GM10248 (cell line): Measurements from ENCODE around the gene UFD1.

Experiments
- CTCF ChIA-PET: fragments of 300-600 bp; sonication (Branson Sonifier 250); formaldehyde crosslinking; extraction: SDS; loops from one replicate; lab custom pipeline; 2021; ENCODE audit warnings: antibody characterized with exemption; lab: Yijun Ruan, JAX
- POLR2A ChIA-PET: fragments of 350-650 bp; sonication (Branson Sonifier 250); formaldehyde crosslinking; extraction: SDS; loops from one replicate; lab custom pipeline; 2020; ENCODE audit warnings: antibody characterized with exemption; lab: Yijun Ruan, JAX
- DNase-seq: peaks from one replicate; pipeline ENCODE4 v3.0.0; 2012; ENCODE audit errors: extremely low spot score
- TF ChIP-seq, protein P1 (sequence below): IDR thresholded peaks from 2 replicates; pipeline ENCODE4 v1.5.1; 2012; ENCODE audit warnings: mild to moderate bottlenecking, low read depth; ENCODE audit errors: extremely low read depth, missing control alignments, control extremely low read depth

Gene UFD1

DNA sequence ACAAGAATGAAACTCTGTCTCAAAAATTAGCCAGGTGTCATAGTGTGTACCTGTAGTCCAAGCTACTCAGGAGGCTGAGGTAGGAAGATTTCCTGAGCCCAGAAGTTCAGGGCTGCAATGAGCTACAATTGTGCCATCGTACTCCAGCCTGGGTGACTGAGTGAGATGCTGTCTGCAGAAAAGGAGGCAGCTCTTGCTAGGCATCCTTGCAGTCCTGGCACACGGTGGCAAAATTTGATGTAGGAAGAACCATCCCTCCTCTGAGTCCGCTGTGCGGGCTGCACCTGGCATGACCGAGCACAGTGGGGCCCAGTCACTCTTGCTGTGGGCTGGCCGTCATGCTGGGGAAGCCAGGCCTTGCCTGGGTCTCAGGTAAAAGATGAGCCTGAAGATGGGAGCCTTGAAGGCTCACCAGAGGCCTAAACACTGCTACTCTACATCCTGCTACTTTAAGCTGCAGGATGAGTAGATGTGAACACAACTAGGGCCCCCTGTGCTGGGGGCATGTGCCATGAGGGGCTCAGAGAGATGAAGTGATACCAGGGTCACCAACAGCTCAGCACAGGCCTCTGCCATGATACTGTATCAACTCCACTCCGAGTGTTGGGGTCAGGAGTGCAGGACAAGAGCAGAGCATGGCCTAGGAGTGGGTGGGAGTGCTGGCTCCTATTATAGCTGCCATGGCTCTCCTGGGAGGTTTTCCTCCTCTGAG, 19.3 kb upstream of the UFD1 start:
- ChIA-PET CTCF (interaction anchor here (0.9 to 1.6 kb wide), 2 partner anchors 37 to 132 kb away, joined by 3 to 4 read pairs; no protein-coding TSS in a partner anchor), POLR2A (no interaction called here)
- TF ChIP-seq, protein P1, sequence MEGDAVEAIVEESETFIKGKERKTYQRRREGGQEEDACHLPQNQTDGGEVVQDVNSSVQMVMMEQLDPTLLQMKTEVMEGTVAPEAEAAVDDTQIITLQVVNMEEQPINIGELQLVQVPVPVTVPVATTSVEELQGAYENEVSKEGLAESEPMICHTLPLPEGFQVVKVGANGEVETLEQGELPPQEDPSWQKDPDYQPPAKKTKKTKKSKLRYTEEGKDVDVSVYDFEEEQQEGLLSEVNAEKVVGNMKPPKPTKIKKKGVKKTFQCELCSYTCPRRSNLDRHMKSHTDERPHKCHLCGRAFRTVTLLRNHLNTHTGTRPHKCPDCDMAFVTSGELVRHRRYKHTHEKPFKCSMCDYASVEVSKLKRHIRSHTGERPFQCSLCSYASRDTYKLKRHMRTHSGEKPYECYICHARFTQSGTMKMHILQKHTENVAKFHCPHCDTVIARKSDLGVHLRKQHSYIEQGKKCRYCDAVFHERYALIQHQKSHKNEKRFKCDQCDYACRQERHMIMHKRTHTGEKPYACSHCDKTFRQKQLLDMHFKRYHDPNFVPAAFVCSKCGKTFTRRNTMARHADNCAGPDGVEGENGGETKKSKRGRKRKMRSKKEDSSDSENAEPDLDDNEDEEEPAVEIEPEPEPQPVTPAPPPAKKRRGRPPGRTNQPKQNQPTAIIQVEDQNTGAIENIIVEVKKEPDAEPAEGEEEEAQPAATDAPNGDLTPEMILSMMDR, result no peak
- no peak for DNase-seq

DNA sequence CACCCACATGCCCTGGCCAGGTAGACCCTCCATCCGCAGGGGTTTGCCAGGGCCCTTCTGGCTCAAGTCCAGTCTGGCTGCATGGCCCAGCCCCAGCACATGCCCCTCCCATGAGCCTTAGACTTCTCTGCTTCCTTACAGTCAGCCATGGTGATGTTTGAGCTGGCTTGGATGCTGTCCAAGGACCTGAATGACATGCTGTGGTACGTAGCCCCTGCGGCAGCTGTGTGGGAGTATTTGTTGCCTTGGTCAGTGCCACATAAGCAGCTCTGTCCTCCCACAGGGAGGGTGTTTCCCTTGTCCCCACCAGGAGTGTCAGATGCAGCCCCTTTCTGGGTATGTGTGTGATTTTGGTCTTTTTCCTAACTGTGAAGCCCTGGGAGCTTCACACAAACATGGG, 18.3 kb upstream of the UFD1 start:
- ChIA-PET CTCF (interaction anchor here (1.6 kb wide), 1 partner anchor 133 kb away, joined by 4 read pairs; no protein-coding TSS in a partner anchor), POLR2A (no interaction called here)
- TF ChIP-seq, protein P1, result no peak
- DNase-seq, result no peak

DNA sequence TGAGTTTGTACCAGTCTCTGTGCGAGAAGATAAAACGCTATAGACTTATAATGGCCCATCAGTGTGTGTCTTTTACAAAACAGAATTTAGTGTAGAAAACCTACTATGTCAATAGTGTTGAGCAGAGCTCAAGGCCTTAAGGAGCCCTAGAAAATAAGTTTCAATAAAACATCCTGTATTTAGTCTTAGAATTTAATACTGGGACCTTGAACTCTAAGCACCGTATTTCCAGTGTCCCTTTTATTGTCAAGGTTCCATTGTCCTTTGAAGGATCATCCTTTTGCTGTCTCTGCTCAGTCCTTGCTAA, 17.3 kb upstream of the UFD1 start:
- ChIA-PET CTCF (interaction anchor here (0.9 to 1.1 kb wide), 4 partner anchors 10 to 134 kb away, joined by 3 read pairs; no protein-coding TSS in a partner anchor), POLR2A (no interaction called here)
- TF ChIP-seq, protein P1, result no peak
- DNase-seq, result no peak

DNA sequence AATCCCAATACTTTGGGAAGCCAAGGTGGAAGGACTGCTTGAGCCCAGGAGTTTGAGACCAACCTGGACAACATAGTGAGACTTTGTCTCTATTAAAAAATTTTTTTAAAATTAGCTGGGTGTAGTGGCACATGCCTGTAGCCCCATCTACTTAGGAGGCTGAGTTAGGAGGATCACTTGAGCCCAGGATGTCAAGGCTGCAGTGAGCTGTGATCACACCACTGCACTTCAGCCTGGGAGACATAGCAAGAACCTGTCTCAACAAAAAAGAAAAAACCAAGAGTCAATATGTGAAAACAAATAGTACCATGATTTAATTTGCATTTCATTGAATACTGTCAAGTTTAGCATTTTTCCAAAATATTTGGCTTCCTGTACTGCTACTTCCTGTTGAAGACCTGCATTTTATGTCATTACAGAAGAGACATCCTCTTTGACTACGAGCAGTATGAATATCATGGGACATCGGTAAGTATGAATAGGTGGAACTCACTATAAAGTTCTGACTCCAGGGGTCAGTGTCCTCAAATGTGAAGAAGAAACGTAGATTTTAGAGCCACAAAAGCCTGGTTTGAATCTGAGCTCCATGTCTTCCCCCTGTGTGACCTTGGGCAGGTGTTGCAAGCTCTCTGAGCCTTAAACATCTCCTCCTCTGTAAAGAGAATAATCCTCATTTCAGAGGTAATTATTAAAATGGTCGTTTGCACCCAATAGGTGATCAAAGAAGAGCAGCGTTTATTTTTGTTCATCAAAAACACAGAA, 16.8 kb upstream of the UFD1 start:
- TF ChIP-seq, protein P1, result no peak
- DNase-seq, result no peak
- ChIA-PET CTCF (interaction anchor here (0.9 to 1.1 kb wide), 4 partner anchors 10 to 135 kb away, joined by 3 read pairs; no protein-coding TSS in a partner anchor), POLR2A (no interaction called here)

DNA sequence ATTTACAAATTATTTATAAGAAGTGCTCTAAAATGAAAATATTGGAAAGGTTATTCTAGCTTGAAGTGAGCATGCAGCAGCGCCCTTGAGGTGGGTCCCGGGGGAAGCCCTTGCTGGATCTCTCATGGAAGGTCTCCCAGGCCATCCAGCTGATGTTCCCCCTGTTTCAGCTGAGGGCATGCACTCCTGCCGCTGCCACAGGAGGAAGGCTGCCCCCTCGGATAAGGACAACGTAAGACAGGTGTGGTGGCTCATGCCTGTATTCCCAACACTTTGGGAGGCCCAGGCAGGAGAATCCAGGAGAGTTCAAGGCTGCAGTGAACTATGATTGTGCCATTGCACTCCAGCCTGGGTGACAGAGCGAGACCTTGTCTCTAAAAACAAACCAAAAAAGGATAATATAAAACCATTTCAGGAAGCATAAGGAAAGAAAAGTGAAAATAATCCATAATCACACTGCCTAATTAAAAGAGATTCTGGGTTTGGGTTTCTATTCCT, 15.7 kb upstream of the UFD1 start:
- TF ChIP-seq, protein P1, result no peak
- no peak for DNase-seq
- CTCF ChIA-PET, result interaction anchor here (0.8 to 1.2 kb wide), 3 partner anchors 14 to 98 kb away, joined by 3 to 4 read pairs (median 3); no protein-coding TSS in a partner anchor
- POLR2A ChIA-PET, result no interaction called here

DNA sequence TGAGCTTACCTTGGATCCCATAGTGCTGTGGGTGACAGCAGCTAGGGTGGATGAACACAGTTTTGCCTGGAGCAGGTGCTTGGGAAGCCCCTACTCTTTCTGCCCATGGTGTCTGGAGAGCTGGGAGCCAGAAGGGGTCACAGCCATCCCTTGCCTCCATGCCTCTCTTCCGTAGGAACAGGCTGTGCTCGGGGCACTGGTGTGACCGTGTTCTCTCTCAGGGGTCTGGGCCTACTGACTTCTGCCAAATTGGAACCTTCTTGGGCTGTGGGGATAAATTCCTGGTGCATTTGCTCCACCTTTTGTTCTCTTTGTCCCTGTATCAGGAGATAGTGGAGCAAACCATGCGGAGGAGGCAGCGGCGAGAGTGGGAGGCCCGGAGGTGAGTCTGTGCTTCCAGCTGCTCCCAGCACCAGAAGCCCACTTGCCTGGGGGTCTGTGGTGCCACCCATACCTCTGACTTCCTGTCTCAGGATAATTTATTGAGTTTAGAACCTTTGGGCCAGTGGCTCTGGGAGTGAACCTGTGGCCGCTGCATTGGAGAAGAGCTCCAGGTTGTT, 15.1 kb upstream of the UFD1 start:
- ChIA-PET CTCF (interaction anchor here (0.8 to 1.6 kb wide), 5 partner anchors 8 to 136 kb away, joined by 3 to 4 read pairs (median 4); no protein-coding TSS in a partner anchor), POLR2A (no interaction called here)
- DNase-seq, result no peak
- TF ChIP-seq, protein P1, result no peak
